Adrenal gland (tissue), 12 donors: ENCODE measurements around the gene LRBA. TPM values are rescaled to one million over a fixed set of nuclear protein-coding genes. Genes with fewer than 3 reads are reported as not detected.

Source experiments
- DNase-seq, 7 donors: peaks; one replicate each; pipeline ENCODE4 v3.0.0-alpha.2; 2019 to 2020
- H3K27ac ChIP-seq, 5 donors: fragments of 200-600 bp; sonication (generic) in 4 of 5; 1 replicate in 3 of 5; 2 replicates in 2 of 5; pipeline versions ENCODE4 v1.5.1 to v1.8.0; 2016 to 2020; ENCODE audit warnings: mild to moderate bottlenecking in 1 of 5
- H3K27me3 ChIP-seq: fragments of 200-600 bp; 2 replicates; pipeline ENCODE4 v1.8.0; 2021
- H3K36me3 ChIP-seq, 2 donors: fragments of 200-600 bp; replicated peaks in 1 of 2; 1 replicate in 1 of 2; 2 replicates in 1 of 2; pipeline versions ENCODE4 v1.5.1 to v1.8.0; 2018 to 2022
- H3K4me1 ChIP-seq, 2 donors: fragments of 200-600 bp; replicated peaks in 1 of 2; 1 replicate in 1 of 2; 2 replicates in 1 of 2; pipeline versions ENCODE4 v1.5.1 to v1.8.0; 2018 to 2021
- H3K4me3 ChIP-seq, 4 donors: fragments of 200-600 bp; sonication (generic) in 3 of 4; one replicate each; pipeline ENCODE4 v1.5.1; 2016 to 2018
- H3K9me3 ChIP-seq, 3 donors: fragments of 200-600 bp; sonication (generic) in 1 of 3; replicated peaks in 1 of 3; 1 replicate in 2 of 3; 2 replicates in 1 of 3; pipeline versions ENCODE4 v1.5.1 to v1.8.0; 2016 to 2021
- CTCF ChIP-seq, 6 experiments: fragments of 450-650 bp in 4 of 6; fragments of 200-600 bp in 2 of 6; sonication (generic) in 1 of 6; IDR thresholded peaks; 1 replicate in 5 of 6; 2 replicates in 1 of 6; pipeline versions ENCODE4 v1.5.1 to v1.8.0; 2016 to 2021; ENCODE audit warnings: antibody characterized with exemption in 6 of 6, mild to moderate bottlenecking in 2 of 6, moderate library complexity in 1 of 6
- POLR2A ChIP-seq, 2 donors: fragments of 450-650 bp; IDR thresholded peaks; one replicate each; pipeline ENCODE4 v1.6.1; 2017; ENCODE audit warnings: antibody characterized with exemption in 2 of 2, mild to moderate bottlenecking in 2 of 2, moderate library complexity in 1 of 2
- WGBS, 4 donors: extraction: QIAGEN DNeasy Blood & Tissue Kit in 2 of 4; methylation state at CpG; one replicate each; pipeline versions ENCODE4 v1.1.5 to v1.1.7; 2013 to 2017; 5-methylcytosine and 5-hydroxymethylcytosine counted together
- intact Hi-C, 2 donors: fragments of 100-400 bp; cut with DNase I; formaldehyde crosslinking; loops; one replicate each; pipeline versions ENCODE4 v1.14.1 to v1.15.0; 2022 to 2023
- polyA plus RNA-seq, 3 donors: library from polyadenylated mRNA; stranded (reverse); fragments of 200-250 nt in 2 of 3; fragments of 350-450 nt in 1 of 3; fragmentation: Illumina TruSeq in 1 of 3; extraction: RNeasy Lipid Tissue Mini Kit (QIAGEN cat#74804) in 1 of 3; gene quantifications; one replicate each; pipeline ENCODE4 v1.2.3, GENCODE V29; 2013 to 2014
- total RNA-seq, 9 donors: library from RNA; depleted of rRNA in 4 of 9; stranded (reverse); fragments of >200 nt in 4 of 9; fragments of 120-200 nt in 1 of 9; fragmentation: NEBNext Ultra II Directional in 1 of 9; extraction: Animal tissue kit (Norgen Biotek cat#: 25700) in 1 of 9; gene quantifications; one replicate each; pipeline versions ENCODE4 v1.1.0 to v1.2.4, GENCODE V29; 2013 to 2023
- donor health status: healthy with polysubstance abuse.
- donor health status: Bipolar disorder and iron deficiency.
- donor health status: DM: yes; HTN: yes; CAD: no.
- donor health status: DM: no; HTN: no; CAD: no.
- donor health status: DM: no; HTN: no; CAD: no.
- donor health status: DM: yes; HTN: yes; CAD: no.

LRBA gene
- total and polyA plus RNA-seq, 12 donors = 9.6 to 106 (median 40.6) TPM

GRCh38 chr4:150853882-150854281 lies 161.2 kb downstream of the LRBA start:
- DNase-seq = no peak
- Histone ChIP-seq H3K27me3 (no peaks in the 10 kb centered on the region), H3K36me3 (no peaks in the 10 kb centered on the region), H3K4me3 (no peak overlapping the region), H3K9me3 (peaks cover 0 to 8% (median 0%) of the 10 kb centered on the region in 3 donors), H3K4me1 (no peaks in the 10 kb centered on the region), H3K27ac (no peak overlapping the region)
- 70 to 98% (median 85%) methylated on average over 2 of the region's 2 CpGs for WGBS, 4 donors
- TF ChIP-seq POLR2A (IDR thresholded peaks at IDR 0.05) (no peak), CTCF (IDR thresholded peaks at IDR 0.05) (no peak)
- intact Hi-C loops = no loop called here

- Histone ChIP-seq H3K36me3 (no peaks in the 10 kb centered on the region), H3K4me3 (no peak overlapping the region), H3K4me1 (no peaks in the 10 kb centered on the region), H3K27me3 (no peaks in the 10 kb centered on the region), H3K27ac (no peak overlapping the region), H3K9me3 (peaks cover 0 to 4% (median 0%) of the 10 kb centered on the region in 3 donors)
- no peak for DNase-seq
- intact Hi-C loops = no loop called here
- TF ChIP-seq POLR2A (IDR thresholded peaks at IDR 0.05) (no peak), CTCF (IDR thresholded peaks at IDR 0.05) (no peak)
- WGBS, 4 donors = 57 to 81% (median 68%) methylated on average over 1 of the region's 1 CpG
Measured at GRCh38 chr4:150852216-150852615, 162.9 kb downstream of the LRBA start.

GRCh38 chr4:150849016-150849415 lies 166.1 kb downstream of the LRBA start:
- WGBS, 4 donors = 97 to 100% (median 100%) methylated on average over 1 of the region's 1 CpG
- Histone ChIP-seq H3K4me3 (no peak overlapping the region), H3K36me3 (no peaks in the 10 kb centered on the region), H3K4me1 (no peaks in the 10 kb centered on the region), H3K27ac (no peak overlapping the region), H3K9me3 (no peaks in the 10 kb centered on the region), H3K27me3 (no peaks in the 10 kb centered on the region)
- intact Hi-C loops = no loop called here
- DNase-seq = no peak
- TF ChIP-seq CTCF (IDR thresholded peaks at IDR 0.05) (no peak), POLR2A (IDR thresholded peaks at IDR 0.05) (no peak)

- intact Hi-C loops = no loop called here
- H3K27me3 ChIP-seq = no peaks in the 10 kb centered on the region
- H3K36me3 ChIP-seq = no peaks in the 10 kb centered on the region
- no peak for DNase-seq
- H3K4me3 ChIP-seq = no peak overlapping the region
- WGBS, 4 donors = 81 to 88% (median 87%) methylated on average over 8 of the region's 8 CpGs
- H3K27ac ChIP-seq = no peak overlapping the region
- H3K9me3 ChIP-seq = no peaks in the 10 kb centered on the region
- H3K4me1 ChIP-seq = no peaks in the 10 kb centered on the region
- TF ChIP-seq CTCF (IDR thresholded peaks at IDR 0.05) = no peak
- no peak for TF ChIP-seq POLR2A (IDR thresholded peaks at IDR 0.05)
Measured at GRCh38 chr4:150828159-150828558, 186.9 kb downstream of the LRBA start.
